ENCODE measurements around the gene KRT13.

Gene KRT13

GRCh38 chr17:41523225-41523593 is 17.8 kb upstream of the KRT13 start:
- TF ChIP-seq GABPA (IDR thresholded peaks at IDR 0.05; ENCODE audit: low read depth) (no peak), POLR2AphosphoS5 (IDR thresholded peaks at IDR 0.05; ENCODE audit: low read depth) (no peak), CTCF (IDR thresholded peaks at IDR 0.05; ENCODE audit: insufficient read depth, low read length) (no peak), SPI1 (IDR thresholded peaks at IDR 0.05; ENCODE audit: borderline replicate concordance, low read depth) (no peak)
- TF ChIP-seq, protein P1, sequence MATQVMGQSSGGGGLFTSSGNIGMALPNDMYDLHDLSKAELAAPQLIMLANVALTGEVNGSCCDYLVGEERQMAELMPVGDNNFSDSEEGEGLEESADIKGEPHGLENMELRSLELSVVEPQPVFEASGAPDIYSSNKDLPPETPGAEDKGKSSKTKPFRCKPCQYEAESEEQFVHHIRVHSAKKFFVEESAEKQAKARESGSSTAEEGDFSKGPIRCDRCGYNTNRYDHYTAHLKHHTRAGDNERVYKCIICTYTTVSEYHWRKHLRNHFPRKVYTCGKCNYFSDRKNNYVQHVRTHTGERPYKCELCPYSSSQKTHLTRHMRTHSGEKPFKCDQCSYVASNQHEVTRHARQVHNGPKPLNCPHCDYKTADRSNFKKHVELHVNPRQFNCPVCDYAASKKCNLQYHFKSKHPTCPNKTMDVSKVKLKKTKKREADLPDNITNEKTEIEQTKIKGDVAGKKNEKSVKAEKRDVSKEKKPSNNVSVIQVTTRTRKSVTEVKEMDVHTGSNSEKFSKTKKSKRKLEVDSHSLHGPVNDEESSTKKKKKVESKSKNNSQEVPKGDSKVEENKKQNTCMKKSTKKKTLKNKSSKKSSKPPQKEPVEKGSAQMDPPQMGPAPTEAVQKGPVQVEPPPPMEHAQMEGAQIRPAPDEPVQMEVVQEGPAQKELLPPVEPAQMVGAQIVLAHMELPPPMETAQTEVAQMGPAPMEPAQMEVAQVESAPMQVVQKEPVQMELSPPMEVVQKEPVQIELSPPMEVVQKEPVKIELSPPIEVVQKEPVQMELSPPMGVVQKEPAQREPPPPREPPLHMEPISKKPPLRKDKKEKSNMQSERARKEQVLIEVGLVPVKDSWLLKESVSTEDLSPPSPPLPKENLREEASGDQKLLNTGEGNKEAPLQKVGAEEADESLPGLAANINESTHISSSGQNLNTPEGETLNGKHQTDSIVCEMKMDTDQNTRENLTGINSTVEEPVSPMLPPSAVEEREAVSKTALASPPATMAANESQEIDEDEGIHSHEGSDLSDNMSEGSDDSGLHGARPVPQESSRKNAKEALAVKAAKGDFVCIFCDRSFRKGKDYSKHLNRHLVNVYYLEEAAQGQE (IDR thresholded peaks at IDR 0.05; ENCODE audit: insufficient replicate concordance, low read depth) = no peak
- Histone ChIP-seq H3K4me3 (replicated peaks; ENCODE audit: insufficient read depth, low read length) (no peak overlapping the region), H3K27ac (replicated peaks) (no peak overlapping the region), H3K27me3 (ENCODE audit: insufficient read depth, poor library complexity, severe bottlenecking) (peaks cover 15% of the 10 kb centered on the region)
- no peak for DNase-seq (ENCODE audit: low read depth in 1 of 2, low spot score in 1 of 2)

DNA sequence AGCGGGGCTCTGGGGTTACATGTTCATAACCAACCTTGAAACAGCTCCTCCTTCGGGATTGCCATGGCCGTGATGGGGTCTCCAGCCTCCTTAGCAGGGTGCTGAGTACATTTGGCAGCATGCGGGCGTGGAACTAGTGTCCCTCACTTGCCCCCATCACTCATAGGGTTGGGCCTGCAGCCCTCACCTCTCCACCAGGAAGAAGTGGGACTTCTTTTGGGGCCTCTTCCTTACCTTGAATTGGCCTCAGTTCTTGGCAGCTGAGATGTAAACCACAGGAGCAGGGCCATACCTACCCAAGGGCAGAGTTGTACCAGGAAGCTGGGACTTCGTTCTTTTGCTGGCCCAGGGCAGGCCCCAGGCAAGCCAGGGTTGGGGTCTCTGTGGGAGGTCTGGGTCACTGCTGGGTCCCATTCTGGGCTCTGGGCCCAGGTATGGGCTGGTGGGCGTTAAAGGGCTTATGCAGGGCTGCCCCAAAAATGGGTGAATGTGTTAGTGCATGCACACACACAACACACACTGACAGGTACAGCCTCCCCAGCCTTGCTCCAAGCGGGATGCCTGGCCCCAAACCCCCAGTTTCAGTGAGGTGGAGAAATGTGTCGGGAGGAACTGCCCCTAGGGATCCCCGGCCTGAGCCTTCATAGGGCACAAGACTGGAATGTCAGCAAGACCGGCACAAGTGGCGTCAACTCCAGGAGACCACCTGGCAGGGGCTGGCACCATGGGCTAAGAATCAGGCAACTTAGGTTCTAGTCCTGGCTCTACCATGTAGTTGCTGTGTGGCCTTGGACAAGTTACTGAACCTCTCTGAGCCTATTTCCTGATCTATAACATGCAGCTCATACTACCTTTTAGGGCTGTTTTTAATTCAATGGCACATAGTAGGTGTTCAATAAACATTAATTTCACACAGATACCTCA is 17.2 kb upstream of the KRT13 start:
- H3K27me3 ChIP-seq (ENCODE audit: insufficient read depth, poor library complexity, severe bottlenecking) = peaks cover 9% of the 10 kb centered on the region
- TF ChIP-seq GABPA (IDR thresholded peaks at IDR 0.05; ENCODE audit: low read depth) (no peak), POLR2AphosphoS5 (IDR thresholded peaks at IDR 0.05; ENCODE audit: low read depth) (no peak), SPI1 (IDR thresholded peaks at IDR 0.05; ENCODE audit: borderline replicate concordance, low read depth) (no peak), CTCF (IDR thresholded peaks at IDR 0.05; ENCODE audit: insufficient read depth, low read length) (no peak)
- TF ChIP-seq, protein P1 (IDR thresholded peaks at IDR 0.05; ENCODE audit: insufficient replicate concordance, low read depth) = no peak
- DNase-seq (ENCODE audit: low read depth in 1 of 2, low spot score in 1 of 2) = no peak
- no peak overlapping the region for H3K4me3 ChIP-seq (replicated peaks; ENCODE audit: insufficient read depth, low read length)
- no peak overlapping the region for H3K27ac ChIP-seq (replicated peaks)

GRCh38 chr17:41521574-41522261 is 16.3 kb upstream of the KRT13 start:
- Histone ChIP-seq H3K27ac (replicated peaks) (no peak overlapping the region), H3K27me3 (ENCODE audit: insufficient read depth, poor library complexity, severe bottlenecking) (peaks cover 2% of the 10 kb centered on the region), H3K4me3 (replicated peaks; ENCODE audit: insufficient read depth, low read length) (no peak overlapping the region)
- no peak for DNase-seq (ENCODE audit: low read depth in 1 of 2, low spot score in 1 of 2)
- TF ChIP-seq SPI1 (IDR thresholded peaks at IDR 0.05; ENCODE audit: borderline replicate concordance, low read depth) = no peak
- TF ChIP-seq, protein P1 (IDR thresholded peaks at IDR 0.05; ENCODE audit: insufficient replicate concordance, low read depth) = no peak
- no peak for TF ChIP-seq CTCF (IDR thresholded peaks at IDR 0.05; ENCODE audit: insufficient read depth, low read length)
- no peak for TF ChIP-seq GABPA (IDR thresholded peaks at IDR 0.05; ENCODE audit: low read depth)
